Activated CD4-positive, alpha-beta T cell treated with anti-CD3 and anti-CD28 coated beads, Interleukin-2, amount 50 U/mL, for 4 hours (primary cell): ENCODE measurements around the gene TDP1.

Source experiments
- DNase-seq, 2 experiments: peaks; one replicate each; pipeline ENCODE4 v3.0.0-alpha.2; 2020

The TDP1 gene

DNA sequence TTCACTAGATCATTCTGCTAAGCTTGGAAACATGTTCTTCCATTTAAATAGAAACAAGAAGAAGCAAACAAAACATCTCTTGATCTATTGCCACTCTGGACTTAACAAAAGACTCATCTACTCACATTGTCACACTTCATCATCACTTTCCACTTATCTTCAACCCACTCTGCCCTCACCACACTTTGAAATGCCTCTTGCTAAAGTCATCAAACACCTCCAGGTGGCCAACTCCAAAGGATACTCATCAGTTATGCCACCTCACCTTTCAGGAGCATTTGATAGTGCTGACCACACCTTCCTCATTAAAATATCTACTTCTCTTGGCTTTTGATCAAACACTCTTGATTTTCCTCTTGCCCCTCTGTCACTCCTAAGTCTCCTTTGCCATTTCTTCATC, 8.4 kb upstream of the TDP1 start:
- no peak for DNase-seq

DNA sequence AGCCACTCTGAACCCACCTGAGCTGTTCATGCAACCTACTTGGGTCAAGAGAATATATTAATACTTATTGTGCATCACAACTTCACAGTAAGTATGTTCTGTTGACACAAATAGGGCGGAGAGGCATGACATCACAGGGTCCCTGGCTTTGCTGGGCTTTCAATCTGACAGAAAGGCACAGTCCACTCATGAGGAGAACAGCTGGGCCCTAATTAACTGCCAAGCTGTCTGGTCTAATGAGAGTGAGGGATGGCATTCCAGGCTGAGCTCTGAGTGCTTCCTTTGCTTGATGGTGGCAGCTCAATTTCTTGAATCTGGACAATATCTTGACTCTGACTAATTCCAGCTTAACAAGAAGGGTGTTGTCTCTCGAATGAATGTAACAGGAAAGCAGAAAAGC, 3.2 kb upstream of the TDP1 start:
- DNase-seq, result no peak

DNA sequence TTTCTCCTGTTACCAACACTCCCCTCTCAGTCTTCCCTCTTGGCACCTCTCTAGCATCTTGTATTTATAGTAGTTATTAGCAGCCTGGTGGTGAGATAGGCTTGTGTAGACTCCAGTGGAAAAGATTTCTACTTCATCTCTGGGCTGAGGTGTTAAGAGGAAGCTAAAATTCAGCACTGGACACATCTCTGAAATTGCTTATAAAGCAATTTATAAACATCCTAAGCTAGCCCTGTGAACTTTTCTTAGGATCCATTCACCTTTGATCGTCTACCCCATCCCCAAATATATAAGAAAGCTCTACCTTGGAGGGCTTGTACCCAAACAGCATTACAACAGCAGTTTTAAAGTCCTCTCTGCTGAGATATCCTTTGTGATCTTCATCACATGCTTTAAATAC, 2.1 kb upstream of the TDP1 start:
- DNase-seq, result no peak

DNA sequence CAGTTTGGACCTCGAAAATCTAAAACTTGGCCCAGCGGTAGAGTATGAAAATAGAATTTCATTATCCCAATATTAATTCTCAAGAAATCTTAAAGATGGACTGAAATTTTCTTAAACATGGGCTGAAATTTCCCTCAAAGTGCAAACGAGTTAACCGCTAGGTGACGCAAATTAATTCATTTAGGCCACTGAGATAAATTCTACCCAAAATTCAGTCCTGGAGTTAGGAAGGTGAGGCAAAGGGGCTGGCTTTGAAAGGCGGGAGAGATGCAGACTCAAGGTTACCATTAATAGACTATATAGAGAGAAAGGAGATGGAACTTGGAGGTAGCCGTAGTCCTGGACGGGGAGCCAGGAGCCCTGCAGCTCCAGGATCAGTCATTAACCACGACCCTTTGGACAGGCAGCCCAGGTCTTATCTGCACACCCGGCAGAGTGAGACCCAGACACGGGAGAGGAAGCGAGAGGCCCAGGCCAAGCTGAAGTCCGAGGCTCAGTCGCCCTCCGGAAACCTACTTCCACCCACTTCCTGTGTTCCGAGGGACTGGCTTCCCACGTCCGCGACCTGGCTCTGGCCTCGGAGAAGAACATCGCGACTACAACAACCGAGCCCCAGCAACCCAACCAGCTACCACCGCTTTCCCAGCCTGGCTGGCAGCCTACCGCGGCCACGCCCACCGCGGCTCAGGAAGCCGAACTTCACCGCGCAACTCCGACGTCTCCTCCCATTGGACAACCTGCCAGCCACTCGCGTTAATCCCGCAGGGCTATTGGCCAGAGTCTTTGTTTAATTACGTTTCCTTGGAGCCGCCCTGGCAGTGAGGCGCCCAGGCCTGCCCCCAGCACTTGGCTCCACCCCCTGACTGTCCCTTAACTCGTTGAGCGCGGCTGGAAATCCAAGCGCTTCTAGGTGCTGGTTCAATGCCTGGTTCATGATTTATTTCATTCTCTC, 1.4 kb upstream of the TDP1 start, which contains the start of gene EFCAB11:
Gene EFCAB11, minus strand, starts transcription at position 661 of the 952 bp plus-strand sequence. Its CDS starts 70 bp downstream, at position 591.
- DNase-seq, result peak; percentile 91 to 92

DNA sequence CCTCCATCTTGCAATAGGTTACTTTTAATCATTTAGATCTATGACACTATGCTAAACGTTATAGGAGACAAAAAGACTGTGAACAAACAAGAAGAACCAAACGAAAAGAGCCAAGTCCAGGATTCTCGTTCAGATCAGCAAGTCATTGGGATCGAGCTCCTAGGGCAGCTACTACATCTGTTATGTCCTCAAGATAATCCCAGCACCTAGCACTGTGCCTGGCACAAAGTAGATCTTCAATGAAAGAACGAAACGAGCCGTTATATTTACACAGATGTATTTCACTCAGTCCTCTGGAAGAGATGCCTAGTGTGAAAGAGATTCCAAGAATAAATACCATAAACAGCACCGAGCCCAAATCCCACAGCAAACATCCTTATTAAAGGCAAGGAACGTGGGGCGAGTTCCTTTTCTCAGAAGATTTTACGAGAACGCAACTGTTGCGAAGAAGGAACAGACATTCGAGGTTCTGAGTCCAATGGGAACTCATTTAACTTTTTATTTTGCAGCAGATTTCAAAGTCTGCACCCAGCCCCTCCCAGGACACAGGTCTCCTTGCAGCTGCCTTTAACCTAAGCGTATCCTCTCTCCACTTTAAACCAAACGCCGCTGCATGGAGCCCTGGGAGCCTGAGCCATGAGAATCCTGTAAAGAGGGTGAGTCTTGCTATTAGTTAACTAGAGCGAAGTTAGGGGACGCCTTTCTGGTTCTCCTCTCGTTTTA, 544 bp upstream of the TDP1 start:
- no peak for DNase-seq

DNA sequence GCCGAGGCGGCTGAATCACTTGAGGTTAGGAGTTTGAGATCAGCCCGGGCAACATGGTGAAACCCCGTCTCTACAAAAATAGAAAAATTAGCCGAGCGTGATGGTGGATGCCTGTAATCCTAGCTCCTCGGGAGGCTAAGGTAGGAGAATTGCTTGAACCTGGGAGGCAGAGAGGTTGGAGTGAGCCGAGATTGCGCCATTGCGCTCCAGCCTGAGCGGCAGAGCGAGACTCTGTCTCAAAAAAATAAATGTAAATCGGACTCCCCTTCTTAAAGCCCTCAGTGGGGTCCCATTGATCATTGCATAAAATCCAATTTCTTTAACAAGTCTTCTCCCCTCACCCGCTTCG, 908 bp downstream of the TDP1 start:
- no peak for DNase-seq

DNA sequence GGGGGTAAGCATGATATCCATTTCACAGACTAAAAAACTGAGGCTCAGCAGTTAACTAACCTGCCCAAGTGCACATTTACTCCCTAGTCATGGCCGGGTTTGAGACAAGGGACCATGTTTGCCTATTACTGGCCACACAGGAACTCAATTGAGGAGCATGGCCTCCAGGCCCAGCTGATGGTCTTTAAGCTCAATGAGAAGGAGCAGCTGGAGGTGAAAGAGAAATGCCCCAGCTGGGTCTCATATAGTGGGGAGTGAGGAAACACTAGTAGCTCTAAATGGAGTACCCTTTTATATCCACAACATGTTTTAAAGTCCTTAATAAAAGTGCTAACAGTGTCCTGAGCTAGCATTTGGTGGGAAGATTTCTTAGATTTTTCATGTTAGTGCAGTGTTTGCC, 1.6 kb downstream of the TDP1 start:
- DNase-seq, result no peak

DNA sequence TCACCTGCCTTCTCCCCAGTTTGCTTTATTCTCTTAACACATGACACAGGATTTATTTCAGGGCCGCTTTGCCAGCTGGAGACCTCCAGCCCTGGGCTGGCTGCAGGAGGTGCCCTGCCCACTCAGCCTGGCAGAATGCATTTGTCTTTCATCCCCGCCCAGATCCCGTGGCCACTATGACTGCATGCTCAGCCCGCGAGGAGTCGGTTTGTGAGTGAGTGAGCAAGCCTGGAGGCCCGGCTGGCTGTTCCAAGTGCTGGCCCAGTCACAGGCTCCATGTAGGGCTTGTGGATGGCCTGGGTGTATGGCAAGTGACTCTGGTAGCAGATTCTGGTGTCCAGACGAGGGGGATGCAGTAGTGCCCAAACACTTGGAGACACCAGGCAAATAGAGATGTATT, 2.1 kb downstream of the TDP1 start:
- no peak for DNase-seq

DNA sequence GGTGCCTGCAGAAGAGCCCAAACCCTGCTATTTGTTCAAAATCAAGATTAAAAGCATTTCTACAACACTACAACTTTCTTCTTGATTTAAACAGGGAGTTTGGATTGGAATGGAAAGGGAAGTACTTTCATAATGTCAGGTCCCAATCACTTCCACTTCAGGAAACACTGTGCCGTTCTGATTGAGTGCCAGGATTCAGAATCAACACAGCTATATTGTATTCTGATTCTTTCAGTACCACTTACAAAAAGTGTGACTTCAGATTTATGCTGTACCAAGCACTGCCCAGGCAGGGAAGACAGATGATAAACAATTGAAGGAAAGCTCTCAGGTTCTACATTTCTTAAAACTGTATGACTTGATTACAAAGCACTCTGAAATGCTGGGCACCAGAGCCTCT, 3.2 kb downstream of the TDP1 start:
- no peak for DNase-seq

DNA sequence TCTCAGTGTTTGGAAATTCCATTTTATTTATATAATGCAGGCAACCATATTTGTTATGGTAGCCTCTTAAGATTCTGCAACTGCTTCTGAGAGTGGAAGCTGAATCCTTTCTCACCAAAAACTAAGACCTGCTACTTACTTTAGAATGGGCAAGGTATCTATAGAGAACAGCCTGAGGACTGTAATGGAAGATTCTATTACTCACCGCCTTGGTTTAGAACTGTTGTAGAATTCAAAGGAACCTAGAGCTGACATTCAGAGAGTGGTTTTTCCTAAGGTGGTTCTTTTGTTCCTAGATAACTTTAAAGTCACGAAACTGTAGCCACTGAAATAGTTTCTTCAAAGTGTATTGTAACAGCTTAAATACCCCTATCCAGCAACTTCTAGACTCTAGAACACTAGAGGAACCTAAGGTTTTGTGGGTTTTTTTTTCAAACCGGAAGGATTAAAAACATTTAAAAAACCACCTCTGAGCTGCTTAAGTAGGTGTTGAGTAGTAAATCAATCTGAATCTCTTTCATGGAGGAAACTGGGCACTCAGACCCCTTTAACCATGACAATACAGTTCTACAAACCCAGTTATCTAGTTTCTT, 4.2 kb downstream of the TDP1 start:
- DNase-seq, result no peak

DNA sequence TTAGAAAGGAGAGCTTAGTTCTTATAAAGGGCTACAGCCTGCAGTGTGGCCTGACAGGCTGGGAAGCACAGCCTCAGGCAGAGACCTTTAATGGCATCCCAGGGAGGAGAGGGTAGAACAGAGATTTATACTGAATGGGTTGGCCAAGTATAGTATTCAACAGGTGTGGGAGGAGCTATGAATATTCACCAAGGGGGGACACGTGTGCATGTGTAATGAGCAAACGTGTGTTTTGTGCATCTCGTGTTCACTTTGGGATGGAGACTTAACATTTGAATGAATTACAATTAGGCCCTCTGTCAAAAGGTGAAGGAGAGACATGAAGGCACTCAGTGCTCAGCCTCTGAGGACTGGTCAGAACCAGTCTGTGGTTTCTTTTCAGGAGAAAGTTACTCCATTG, 5.2 kb downstream of the TDP1 start:
- DNase-seq, result no peak

DNA sequence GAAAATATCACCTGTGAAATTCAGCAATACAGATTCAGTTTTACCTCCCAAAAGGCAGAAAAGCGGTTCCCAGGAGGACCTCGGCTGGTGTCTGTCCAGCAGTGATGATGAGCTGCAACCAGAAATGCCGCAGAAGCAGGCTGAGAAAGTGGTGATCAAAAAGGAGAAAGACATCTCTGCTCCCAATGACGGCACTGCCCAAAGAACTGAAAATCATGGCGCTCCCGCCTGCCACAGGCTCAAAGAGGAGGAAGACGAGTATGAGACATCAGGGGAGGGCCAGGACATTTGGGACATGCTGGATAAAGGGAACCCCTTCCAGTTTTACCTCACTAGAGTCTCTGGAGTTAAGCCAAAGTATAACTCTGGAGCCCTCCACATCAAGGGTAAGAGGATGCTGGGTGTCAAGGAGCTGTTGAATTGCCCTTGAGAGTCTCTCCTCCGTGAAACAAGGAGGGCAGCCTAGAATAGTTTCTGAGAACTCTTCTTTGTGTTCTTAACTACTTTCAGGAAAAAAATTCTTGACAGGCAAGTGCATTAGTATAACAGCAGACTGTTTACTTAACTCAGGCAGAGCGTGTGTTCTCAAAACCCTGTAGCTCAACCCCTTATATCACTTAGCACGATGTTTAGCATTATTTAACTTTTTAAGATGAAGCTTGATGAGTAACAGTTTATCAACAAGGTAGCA, 7.7 kb downstream of the TDP1 start:
- DNase-seq, result no peak

DNA sequence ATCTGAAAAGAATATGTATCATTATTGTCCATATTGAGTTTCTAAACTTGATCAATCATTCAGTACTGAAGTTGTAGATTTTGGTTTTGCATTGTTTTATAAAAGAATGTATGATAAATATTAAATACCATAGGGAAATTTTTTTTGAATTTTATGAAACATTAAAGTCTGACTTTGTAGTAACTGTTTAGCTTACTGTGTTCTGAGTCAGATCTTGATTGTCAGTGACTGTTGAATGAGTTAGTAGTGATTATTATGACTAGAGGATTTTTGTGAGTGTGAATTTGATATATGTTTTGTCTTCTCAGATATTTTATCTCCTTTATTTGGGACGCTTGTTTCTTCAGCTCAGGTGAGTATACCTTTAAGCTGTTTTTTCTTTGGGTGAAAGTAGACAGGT, 10.1 kb downstream of the TDP1 start:
- DNase-seq, result no peak

DNA sequence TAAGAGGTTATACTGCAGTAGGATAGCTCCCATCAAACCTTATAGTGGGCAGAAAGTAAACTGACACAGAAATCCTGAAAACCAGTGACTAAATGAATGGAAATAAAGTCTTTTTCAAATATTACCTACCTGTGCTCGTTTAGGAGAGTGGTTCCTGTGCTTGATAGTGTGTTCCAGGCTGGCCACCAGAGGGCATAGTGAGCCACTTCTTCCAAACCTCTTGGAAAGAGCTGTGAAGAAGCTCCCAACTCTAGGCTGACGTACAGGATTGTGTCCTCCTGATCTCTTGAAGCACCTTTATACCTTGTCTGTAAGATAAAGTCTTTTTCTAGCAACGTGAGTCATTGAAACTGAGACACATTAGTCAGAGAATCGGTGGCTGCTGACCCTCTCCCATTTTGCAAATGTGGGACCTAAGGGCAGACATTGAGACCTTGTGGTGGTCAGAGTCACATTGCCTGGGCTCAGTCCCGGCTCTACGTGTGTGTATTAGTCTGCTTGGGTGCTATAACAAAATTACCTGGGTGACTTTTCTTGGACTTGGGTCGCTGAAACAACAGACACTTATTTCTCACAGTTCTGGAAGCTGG, 17.6 kb downstream of the TDP1 start:
- DNase-seq, result peak; percentile 53

DNA sequence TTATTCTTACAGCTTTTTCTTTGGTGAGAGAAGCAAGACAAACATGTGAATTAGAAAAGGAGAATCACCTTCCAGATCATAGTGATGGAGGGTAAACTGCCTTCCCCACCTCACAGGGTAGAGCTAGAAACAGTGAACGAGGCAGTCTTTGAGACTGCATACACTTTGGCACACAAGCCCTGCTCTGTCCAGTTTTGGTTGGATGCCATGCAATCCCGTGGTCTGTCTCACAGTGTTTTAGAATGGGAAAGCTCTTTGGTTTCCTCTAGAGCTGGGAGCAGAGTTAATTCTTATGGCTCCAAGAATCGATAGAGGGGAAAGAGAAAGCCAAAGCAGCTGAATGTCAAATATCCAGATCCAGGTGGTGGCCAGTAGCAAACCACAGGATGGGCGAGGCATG, 21.9 kb downstream of the TDP1 start:
- no peak for DNase-seq

DNA sequence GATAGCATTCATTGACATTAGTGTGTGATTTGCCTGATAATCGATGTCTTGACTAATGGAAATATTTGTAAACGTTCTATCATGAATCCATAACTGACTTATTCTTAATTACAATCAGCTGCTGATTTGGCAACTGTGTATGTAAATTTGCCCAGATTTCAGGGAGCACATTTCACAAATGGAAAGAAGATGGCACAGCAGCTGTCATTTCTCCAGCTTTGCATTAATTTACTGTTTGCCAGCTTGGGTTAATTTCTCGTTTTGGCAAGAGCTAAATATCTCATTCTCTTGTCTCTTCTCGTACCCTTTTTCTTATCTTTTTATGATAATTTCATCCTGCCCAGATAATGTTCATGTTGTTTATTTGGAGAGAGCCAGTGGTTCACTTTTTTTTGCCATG, 22.9 kb downstream of the TDP1 start:
- DNase-seq, result no peak

DNA sequence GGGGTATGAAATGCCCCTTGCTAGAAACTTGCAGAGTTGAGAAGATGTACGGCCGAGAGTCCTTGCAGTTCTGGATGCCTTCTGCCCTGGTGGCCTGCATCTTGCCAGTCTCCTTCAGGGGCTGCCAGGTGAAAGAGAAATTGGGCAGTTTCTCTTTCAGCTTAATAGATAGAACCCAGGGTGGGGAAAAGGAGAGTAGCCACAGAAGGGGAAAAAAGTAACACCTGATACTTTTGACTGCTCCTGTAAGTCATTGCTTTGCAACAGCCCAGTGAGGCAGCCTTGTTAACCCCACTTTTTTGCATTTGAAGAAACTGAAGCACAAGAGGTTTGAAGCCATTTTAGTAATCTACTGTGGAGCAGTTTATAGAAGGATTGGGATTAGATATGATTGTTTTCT, 27.6 kb downstream of the TDP1 start:
- no peak for DNase-seq

DNA sequence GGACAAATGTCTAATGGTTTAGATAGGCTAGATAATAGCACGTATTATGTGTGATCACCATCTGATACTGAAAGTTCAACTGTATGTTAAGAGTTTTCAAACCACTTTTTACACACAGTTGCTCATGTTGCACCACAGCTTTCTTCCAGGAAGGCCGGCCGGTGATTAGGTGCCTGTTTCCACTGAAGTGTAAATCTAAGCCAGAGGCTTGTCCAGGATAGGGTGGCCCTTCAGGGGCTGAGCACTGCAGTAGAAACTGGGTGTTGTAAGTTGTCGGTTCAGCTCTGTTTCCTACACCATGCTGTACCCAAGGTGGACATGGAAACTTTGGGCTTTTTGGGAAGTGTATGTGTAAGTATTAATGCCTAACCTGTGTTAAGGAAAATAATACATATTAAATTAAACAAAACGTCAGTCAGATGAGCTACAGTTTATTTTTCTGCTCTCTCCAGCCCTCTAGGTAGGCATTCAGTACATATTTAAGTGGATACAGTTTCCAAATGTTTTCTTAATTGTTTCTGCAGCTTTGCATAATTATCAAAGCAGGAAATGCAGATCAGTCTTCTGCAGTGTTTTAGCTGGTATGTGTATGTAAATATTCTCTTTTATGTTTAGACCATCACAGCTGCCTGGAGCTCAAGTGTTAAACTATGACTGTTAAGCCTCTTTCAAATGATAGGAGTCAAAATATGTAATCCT, 30.9 kb downstream of the TDP1 start:
- DNase-seq, result no peak

DNA sequence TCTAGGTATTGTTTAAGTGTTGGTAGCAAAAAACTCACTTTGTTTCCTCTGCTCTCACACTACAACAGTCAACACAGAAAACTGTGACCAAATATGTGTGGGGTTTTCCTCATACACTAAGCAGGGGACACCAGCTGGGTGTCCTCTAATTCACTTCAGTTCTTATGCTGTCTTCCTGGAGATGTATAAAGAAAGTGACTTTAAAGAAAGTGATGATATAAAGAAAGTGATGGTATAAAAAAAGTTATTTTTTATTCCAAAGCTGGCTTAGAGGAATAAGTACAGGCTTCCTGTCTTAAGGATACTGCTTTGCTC, 31.4 kb downstream of the TDP1 start:
- DNase-seq, result no peak

DNA sequence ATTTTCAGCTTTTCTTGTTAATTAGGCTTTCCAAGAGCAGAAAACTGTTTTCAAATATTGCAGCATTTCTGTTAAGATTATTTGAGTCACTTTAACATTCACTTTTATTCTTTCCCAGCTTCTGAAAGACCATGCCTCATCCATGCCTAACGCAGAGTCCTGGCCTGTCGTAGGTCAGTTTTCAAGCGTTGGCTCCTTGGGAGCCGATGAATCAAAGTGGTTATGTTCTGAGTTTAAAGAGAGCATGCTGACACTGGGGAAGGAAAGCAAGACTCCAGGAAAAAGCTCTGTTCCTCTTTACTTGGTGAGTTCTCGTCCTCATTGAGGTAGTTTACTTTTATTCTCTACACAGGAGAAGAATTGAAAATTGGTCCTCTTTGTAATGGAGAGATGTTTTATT, 33.1 kb downstream of the TDP1 start:
- DNase-seq, result no peak

DNA sequence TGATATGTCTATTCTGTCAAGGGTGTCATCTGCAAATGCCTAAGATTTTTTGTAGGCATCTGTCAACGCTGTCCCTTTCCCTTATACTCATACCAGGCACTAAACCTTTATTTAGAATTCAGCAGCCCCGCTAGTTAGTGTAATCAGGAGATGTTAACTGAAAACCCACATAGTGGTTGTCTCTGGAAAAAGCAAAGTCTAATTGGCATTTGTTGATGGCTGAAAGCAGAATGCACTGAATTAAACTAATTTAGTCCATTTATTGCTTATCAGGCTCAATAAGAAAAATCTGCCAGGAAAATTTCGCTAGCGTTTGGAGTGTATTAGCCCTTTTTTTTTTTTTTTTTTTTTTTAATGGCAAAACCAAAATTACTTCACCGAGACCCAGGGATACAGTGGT, 34.5 kb downstream of the TDP1 start:
- DNase-seq, result no peak

DNA sequence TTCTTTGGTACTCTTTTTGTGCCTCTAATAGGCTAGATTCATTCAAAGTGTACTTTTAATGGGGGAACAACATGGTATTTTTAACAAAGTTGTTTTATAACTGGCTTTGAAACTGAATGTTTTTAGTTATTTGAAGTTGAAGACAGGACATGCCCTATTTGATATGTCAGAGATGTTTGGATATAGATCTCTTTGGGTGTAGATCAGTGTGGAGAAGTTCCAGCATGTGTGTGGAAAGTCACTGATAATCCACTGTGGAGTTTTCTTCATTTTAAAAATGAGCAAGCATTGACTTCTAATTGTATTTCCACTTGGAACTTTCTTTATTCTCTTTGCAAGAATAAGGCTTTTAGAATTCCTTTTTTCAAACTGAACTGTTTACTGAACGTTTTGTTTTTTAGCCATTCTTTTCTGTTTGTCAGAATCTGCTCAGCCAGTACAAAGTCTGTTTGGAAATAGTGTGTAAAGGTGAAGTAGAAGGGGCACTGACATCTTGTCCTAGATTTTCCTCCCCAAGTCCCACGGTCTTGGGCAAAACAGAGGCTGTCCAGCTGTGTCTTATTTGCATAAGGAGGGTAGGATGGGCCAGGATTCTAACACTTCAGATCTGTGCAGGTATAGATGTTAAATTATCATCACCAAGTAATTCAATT, 35.0 kb downstream of the TDP1 start:
- DNase-seq, result no peak
